Measurements from ENCODE around the gene MDC1.

Gene MDC1

GRCh38 chr6:30691208-30691847 is 25.8 kb downstream of the MDC1 start:
- DNase-seq: no peak

- peak; percentile 80 for DNase-seq
Measured at GRCh38 chr6:30690403-30691207, 26.5 kb downstream of the MDC1 start, which contains the start of gene NRM. NRM (minus strand) TSS chr6:30690984; CDS start chr6:30690974, 10 bp downstream.

DNA sequence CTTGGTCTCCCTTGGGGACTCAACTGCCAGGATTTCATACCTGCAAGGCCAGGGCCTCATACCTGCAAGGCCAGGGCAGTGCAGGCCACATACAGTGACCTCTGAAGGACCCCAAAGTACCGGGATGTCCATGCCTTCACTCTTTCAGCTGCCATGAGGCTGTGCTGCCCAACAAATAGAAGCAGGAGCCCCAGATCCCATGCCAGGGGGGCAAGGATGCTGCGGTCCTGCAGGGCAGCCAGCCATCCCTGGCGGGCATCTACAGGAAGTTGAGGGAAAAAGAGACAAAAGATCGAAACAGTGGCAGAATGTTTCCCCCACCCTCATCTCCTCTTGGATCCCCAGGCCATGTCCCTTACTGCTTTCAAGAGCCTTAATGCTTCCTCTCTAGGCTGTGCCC is 27.1 kb downstream of the MDC1 start:
- no peak for DNase-seq

DNA sequence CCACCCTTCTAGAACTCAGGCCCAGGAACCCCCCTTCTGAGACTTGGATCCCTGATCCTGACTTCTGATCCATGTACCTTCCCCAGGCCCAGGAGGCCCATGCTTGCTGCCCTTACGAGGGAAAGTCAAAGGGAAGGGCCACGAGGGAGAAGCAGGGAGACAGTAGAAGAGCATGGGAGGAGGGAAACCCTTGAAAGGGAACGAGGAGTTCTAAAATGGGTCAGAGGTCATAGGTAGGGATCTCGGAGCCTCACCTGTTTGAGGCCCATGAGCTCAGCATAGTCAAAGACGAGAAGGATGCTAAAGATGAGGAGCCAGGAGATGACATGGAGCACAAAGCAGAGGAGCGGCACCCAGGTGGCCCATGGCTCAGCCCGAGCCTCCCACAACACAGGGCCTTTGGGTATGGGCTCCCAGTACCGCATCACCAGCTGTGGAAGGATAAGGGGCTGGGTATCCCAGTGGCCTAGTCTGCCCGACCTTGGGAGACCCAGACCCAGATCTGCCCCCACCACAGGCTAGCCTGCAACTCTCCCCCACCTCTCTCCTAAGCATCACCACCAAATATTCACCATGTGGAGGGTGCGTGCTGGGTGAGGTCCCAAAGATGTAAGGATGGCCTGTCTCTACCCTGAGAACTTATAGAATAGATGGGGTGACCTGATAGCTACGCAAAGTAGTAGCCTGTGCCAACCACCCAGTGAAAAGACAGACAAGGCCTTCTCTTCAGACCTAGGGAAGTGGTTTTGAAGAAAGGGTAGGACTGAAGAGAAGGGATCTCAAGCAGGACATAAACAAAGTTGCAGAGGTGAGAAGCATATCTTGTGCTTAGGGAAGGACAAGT is 27.8 kb downstream of the MDC1 start:
- DNase-seq: no peak

- no peak for DNase-seq
Measured at GRCh38 chr6:30688569-30688968, 28.5 kb downstream of the MDC1 start.

DNA sequence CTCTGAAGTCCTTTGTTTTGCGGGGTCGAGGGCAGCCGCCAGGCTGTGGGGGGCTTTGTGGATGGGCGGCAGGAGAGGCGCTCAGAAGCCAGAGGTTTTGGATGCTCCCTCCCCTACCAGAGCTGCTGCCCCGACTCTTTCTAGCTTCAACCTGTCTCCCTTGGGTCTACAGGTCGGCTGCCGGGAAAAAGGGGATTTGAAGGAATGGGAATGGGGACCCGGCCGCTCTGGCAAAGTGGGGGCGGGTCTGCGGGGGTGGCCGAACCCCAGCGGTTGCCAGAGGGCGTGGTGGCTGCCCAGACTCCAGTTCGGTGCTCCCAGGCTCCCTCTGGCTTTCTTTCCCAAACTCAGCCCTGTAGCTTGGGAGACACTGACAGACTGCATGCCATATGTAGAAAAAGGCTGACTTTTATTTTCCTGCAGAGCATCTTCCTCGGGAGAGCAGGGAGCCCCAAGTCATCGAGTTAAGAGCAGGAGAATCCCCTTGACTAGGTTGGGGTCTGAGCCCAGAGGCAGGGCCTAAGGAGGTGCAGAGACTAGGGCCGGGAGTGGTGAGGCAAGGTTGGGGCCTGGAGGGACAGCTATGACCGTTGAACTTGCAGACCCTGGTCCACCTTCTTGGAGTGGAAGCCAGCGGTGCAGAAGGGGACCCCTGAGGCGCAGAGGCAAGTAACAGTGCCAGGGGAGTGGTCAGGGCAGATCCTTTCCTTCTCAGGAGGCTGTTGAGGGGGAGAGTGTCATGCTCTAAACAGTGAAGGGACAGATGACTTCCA is 29.2 kb downstream of the MDC1 start:
- DNase-seq: no peak

DNA sequence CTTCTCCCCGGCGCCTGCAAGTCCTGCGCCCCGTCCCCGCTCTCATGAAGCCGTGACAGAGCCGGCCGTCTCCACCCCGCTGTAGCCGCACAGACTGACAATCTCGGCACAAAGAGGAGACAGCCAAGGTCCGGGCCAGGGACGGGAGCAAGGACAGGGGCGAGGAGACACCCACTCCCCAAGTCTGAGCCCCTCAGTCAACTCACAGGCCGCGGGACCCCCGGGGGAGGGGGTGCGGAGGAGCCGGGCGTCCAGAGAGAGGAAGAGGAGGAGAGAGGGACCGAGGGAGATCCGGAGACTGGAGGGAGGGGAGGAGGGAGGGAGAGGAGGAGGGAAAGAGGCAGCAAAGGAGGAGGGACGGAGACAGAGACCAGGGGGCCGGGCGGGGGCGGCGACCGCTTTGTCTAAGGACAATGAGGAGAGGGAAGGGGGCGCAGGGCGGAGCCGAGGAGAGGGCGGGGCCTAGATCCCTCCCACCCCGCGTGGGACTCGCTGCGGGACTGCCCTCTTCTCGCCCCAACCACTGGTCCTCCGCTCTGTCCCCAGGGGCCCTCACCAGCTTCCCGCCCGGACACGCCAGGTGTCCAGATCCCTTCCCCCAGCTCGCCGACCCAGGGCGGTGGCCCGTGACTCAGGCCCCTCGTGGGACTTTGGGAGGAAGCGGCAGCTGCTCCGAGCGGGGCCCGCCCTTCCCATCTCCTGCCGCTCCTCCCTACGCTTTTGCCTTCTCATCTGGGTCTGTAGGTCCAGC is 30.0 kb downstream of the MDC1 start:
- DNase-seq: peak; percentile 40

DNA sequence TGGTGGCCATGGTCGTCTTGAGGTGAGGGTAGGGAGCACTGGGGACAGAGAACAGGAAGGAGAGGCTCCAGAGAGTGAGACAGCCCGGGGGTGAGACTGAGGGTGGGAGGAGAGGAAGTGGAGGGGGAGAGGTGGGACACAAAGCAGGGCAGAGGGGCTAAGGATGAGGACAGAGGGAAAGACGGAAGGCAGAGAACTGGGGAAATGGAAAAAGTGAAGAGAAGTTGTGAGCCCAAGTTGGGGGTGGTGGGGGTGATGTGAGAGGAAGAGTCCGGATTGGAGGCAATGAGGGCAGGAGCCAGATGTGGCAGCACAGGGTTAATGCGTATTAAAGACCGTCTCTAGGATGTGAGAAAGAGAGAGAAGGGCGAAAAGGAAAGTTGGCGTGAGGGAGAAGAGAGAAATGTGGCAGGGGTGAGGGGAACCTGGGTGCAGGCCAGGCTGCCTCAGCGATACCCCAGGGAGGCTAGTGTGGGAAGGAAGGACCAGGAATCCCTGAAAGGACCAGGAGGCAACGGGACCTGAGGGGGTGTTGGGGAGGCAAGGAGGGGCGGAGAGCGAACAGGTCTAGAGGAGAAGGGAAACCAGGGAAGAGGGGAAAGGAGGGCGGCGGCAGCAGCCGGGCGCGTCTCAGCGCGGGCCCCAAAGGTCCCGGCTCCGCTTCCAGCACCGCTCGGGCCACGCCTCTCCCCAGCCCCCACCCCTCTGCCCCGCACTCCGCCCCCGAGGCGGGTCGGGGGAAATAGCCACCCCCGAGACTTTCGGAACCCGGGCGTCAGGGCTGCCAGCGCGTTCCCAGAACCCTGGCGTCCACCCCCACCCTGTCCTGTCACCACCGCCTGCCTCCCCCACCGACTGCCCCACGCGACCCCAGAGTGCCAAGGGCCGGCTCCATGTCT is 30.8 kb downstream of the MDC1 start, which contains the start of gene PPP1R18:
Gene PPP1R18 (minus strand): TSS at position 637 of the 899 bp plus-strand sequence. CDS start 627 bp downstream, at position 10.
- no peak for DNase-seq

DNA sequence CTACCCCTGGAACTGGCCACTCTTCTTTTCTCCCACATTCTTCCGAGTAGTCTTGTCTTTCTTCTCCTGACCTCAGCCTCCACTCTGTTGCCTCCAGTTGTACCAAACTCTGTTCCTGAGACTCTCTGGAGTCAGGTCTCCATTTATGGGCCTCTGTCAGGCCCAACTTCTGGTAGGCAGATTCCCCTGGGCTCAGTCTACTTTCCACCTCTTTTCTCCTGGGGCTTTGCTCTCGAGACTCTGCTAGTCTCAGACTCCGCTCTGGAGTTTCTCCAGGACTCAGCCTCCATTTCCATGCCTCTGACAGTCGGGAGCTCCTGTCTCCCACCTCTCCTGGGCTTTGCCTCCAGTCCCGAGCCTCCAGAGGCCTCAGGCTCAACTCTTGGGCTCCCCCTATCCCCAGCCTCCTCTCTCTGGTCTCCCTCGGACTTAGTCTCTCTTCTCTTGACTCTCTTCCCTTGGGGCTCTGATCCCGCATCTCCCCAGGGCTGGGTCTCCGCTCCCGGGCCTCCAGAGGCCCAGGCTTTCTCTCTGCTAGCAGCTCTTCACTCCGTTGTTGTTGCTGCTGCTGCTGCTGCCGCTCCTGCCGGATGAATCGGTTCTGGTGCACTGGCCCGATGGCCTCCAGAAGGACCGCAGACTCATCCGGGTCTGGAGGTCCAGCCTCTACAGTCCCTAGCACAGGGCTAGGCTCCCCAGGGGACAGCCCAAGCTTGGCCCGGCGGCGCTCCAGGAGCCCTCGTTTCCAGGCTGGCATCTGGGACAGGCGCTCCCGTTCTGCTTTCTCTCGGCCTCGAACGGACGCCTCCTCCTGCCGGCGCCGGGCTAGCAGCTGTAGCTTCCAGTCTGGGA is 31.7 kb downstream of the MDC1 start:
- no peak for DNase-seq

DNA sequence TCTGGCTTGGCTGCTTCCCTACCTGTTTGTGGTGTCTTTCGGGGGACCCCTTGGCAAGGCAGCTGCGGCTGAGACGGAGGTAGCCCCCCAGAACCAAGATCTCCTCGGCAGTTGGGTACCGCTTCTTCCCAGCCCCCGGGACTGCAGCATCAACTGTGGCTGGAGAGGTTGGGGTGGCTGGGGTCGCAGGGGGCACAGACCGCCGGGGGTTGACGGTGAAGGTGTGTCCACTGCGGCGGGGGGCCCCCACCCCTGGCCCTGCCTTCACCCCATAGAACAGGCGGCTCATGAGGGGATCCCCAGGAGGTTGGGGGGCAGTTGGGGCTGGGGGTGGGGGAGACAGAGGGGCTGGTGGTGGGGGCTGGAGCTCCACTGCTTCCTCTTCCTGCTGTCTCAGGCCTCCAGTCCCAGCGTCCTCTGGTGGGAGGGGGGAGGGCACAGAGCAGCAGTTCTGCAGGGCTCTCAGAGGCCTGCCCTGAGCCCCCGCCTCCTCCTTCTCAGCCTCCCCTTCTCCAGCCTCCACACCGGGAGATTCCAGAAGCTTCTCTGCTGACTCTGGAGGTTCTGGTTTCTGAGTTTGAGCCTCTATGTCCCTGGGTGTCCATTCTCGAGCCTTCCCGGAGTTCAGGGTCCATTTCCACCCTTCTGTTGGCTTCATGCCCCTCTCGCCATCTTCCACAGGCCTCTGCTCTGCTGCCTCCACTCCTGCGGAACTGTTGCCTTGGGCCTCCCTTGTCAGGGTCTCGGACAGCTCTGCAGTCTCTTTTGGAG is 32.5 kb downstream of the MDC1 start:
- DNase-seq: no peak

DNA sequence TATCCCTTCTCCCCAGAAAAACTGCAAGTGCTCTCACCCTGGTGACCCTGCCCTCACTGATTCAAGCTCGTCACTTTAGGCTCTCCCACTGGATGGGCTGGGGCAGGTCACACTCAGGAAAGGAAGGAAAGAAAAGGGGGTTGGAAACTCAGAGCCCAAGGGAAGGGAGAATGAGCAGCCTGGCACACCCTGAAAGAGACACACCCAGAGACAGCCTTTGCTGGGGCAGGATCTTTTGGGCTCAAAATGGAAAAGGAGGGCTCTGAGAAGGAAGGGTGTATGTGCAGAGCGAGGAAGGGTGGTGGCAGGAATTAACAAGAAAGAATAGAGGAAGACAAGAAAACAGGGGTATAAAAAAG is 33.1 kb downstream of the MDC1 start:
- no peak for DNase-seq

DNA sequence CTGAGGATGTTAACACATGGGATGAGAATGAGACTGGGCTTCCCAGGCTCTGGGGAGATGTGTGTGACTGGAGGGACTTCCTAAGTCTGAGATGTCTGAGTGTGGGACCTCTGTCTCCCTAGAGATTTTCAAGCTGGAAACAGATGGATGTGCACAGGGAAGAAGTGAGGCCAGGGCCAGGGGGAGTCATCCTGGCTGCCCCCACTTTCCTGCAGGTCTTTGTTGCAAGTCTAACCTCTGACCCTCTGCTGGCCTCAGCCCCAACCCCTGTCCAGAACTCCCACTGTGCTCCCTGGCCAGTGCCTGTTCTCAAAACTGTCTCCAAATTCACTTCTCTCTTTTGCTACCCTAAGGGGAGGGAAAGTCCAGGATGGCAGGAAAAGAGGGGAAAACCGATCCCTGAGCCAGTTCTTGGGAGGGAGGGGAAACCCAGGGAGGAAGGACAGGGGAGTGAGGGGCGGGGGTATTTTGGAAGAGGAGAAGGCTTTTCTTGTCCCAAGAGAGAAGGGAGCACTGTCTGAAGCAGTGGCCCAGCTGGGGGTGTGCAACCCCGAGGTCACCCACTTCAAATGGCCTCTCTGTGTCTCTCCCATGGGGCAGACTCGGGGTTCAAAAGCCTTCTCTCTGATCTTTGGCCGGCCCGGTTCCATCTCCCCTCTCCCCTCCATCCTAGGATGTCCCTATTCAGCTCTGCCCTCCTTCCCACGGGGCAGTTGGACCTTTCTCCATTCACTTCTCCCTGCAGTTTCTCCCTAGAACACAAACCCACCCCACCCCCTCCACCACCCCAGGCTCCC is 33.7 kb downstream of the MDC1 start:
- no peak for DNase-seq

DNA sequence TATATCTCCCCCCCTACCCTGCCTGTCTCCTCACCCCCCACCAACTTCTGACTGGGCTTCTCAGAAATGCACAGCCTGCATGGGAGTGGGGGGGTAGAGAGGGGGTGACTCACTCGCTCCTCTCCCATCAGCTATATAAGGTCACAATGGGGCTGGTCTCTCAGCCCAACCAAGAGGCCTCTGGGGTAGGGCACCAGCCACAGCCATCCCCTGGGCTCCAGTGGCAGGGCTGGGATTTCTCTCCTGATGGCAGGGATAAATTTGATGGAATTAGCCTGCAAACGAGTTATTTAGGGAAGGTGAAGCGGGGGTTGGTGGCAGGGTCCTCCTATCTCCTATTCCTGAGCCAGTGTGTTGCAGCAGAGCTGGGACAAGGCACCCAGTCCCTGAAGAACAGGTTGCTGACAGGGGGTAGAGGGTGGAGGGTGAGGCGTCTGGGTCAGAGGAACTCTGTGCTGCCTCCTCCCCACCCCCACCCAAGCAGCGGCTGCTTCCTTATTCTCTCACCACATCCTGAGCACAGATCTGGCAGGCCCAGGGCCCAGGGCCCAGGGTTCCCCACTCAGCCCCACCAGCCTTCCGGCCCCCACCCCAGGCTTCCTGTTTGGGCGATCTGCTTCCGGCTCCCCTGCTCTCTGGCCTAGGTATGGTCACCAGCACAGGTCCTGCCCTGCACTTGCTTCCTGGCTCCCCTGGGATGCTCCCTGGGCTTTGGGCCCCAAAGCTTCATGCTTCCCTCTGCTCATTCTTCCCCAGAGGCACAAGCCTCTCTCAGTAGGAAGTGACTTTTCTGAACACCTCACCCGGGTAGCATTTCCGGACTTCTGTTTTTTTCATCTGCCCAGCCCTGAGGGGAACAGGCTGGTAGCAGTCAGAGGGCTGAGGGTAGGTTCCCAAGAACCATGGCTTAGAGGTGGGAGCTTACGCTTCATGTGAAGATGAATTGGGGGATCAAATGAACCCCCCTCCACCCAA is 34.7 kb downstream of the MDC1 start:
- no peak for DNase-seq

GRCh38 chr6:30681766-30682142 is 35.3 kb downstream of the MDC1 start:
- no peak for DNase-seq

GRCh38 chr6:30679765-30680535 is 37.1 kb downstream of the MDC1 start:
- DNase-seq: no peak
